ENCODE measurements around the gene MRPS10. TPM values are rescaled to one million over a fixed set of nuclear protein-coding genes. Genes with fewer than 3 reads are reported as not detected.

MRPS10 gene
- total RNA-seq, 4 donors from 2014 or later = 27.8 to 38.8 (median 29.3) TPM

DNA sequence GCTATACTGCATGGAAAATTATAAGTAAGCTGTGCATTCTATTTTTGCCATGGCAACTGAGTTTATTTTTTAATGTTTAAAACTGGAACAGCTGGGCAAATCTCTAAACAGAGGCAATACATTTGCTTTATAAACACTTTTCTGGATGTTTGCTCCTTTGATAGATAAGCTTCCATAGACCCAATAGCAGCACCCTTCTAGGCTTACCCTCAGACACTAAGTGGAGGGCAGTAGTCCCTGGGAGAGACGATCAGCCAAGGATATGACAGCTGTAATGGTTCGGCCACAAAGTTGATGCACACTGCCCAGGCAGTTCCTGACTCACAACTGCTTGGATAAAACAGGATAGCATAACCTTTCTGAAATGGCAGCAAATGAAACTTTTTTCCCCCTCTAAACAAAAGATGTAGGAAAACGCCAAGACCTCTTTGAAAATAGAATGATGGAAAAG is 8.5 kb upstream of the MRPS10 start:
- peaks cover 0 to 4% (median 2%) of the 10 kb centered on the region in 4 donors for H3K4me1 ChIP-seq
- H3K36me3 ChIP-seq = peaks cover 0 to 34% (median 11%) of the 10 kb centered on the region in 4 donors
- no peaks in the 10 kb centered on the region for H3K9me3 ChIP-seq
- intact Hi-C loops (cut with DNase I) = no loop called here
- H3K4me3 ChIP-seq = no peak overlapping the region
- DNase-seq (ENCODE audit: extremely low spot score) = no peak
- TF ChIP-seq POLR2AphosphoS5 (IDR thresholded peaks at IDR 0.05) (no peak), CTCF (IDR thresholded peaks at IDR 0.05) (no peak), EP300 (IDR thresholded peaks at IDR 0.05) (no peak), POLR2A (IDR thresholded peaks at IDR 0.05; ENCODE audit: low read depth) (no peak)
- no peaks in the 10 kb centered on the region for H3K27me3 ChIP-seq
- peak overlapping the region in 1 of 4 donors; percentile 20 for H3K27ac ChIP-seq (replicated peaks in 1 of 4)
- 51% methylated on average over 3 of the region's 3 CpGs for WGBS

DNA sequence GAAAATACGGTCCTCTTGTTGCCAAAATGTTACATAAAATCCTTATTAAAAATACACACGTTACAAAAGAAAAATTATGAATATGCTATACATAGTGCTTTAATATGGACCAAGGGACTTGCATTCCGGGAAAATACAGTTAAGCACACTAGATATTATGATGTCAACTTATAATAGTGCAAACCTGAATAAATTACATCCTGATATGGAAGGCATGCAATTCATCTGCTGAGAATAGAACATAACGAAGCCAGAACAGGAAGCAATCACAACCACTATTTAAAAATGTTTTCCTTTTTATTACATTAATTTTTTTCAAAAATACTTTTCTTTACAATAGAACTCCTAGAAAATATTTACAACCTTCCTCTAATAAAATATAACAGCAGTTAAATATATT is 7.8 kb upstream of the MRPS10 start:
- Histone ChIP-seq H3K4me3 (no peak overlapping the region), H3K9me3 (no peaks in the 10 kb centered on the region), H3K27ac (replicated peaks in 1 of 4) (no peak overlapping the region), H3K4me1 (peaks cover 0 to 4% (median 2%) of the 10 kb centered on the region in 4 donors), H3K36me3 (peaks cover 0 to 26% (median 10%) of the 10 kb centered on the region in 4 donors), H3K27me3 (no peaks in the 10 kb centered on the region)
- WGBS = 48% methylated on average over 4 of the region's 4 CpGs
- no peak for DNase-seq (ENCODE audit: extremely low spot score)
- no peak for TF ChIP-seq POLR2A (IDR thresholded peaks at IDR 0.05; ENCODE audit: low read depth)
- TF ChIP-seq POLR2AphosphoS5 (IDR thresholded peaks at IDR 0.05) = no peak
- no peak for TF ChIP-seq CTCF (IDR thresholded peaks at IDR 0.05)
- TF ChIP-seq EP300 (IDR thresholded peaks at IDR 0.05) = no peak
- intact Hi-C loops (cut with DNase I) = no loop called here

- no peak for TF ChIP-seq POLR2AphosphoS5 (IDR thresholded peaks at IDR 0.05)
- no peak for TF ChIP-seq EP300 (IDR thresholded peaks at IDR 0.05)
- TF ChIP-seq CTCF (IDR thresholded peaks at IDR 0.05) = no peak
- no peak for TF ChIP-seq POLR2A (IDR thresholded peaks at IDR 0.05; ENCODE audit: low read depth)
- Histone ChIP-seq H3K27me3 (no peaks in the 10 kb centered on the region), H3K4me3 (no peak overlapping the region), H3K4me1 (peaks cover 0 to 4% (median 2%) of the 10 kb centered on the region in 4 donors), H3K9me3 (no peaks in the 10 kb centered on the region), H3K36me3 (peaks cover 0 to 25% (median 10%) of the 10 kb centered on the region in 4 donors), H3K27ac (replicated peaks in 1 of 4) (no peak overlapping the region)
- intact Hi-C loops (cut with DNase I) = no loop called here
- no peak for DNase-seq (ENCODE audit: extremely low spot score)
These were observed 7.3 kb upstream of the MRPS10 start for GRCh38 chr6:42225029-42225339.

- intact Hi-C loops (cut with DNase I) = no loop called here
- 84% methylated on average over 12 of the region's 12 CpGs for WGBS
- Histone ChIP-seq H3K27me3 (no peaks in the 10 kb centered on the region), H3K4me1 (peaks cover 0 to 4% (median 2%) of the 10 kb centered on the region in 4 donors), H3K9me3 (no peaks in the 10 kb centered on the region), H3K4me3 (no peak overlapping the region), H3K36me3 (peaks cover 0 to 23% (median 10%) of the 10 kb centered on the region in 4 donors), H3K27ac (replicated peaks in 1 of 4) (no peak overlapping the region)
- no peak for DNase-seq (ENCODE audit: extremely low spot score)
- TF ChIP-seq EP300 (IDR thresholded peaks at IDR 0.05) (no peak), POLR2A (IDR thresholded peaks at IDR 0.05; ENCODE audit: low read depth) (no peak), POLR2AphosphoS5 (IDR thresholded peaks at IDR 0.05) (no peak), CTCF (IDR thresholded peaks at IDR 0.05) (no peak)
These were observed 6.8 kb upstream of the MRPS10 start for GRCh38 chr6:42224222-42225028.

All from esophagus muscularis mucosa (tissue), 4 donors.